Right lobe of liver (tissue), 6 donors: ENCODE data around the gene CUL1. TPM values are rescaled to one million over a fixed set of nuclear protein-coding genes. Genes with fewer than 3 reads are reported as not detected.

Experiments
- ATAC-seq, 4 donors: fragments of 200-7000 bp; cut with Tn5 transposase; one replicate each; pipeline ENCODE4 v1.9.1; 2020; ENCODE audit warnings: mild to moderate bottlenecking in 4 of 4, moderate library complexity in 4 of 4
- DNase-seq, 3 donors: peaks; one replicate each; pipeline ENCODE4 v3.0.0-alpha.2; 2020
- H3K27ac ChIP-seq, 3 donors: fragments of 200-600 bp; one replicate each; pipeline ENCODE4 v1.8.0; 2022
- H3K27me3 ChIP-seq, 2 donors: fragments of 200-600 bp; one replicate each; pipeline ENCODE4 v1.8.0; 2022
- H3K36me3 ChIP-seq, 4 donors: fragments of 200-600 bp; sonication (generic) in 1 of 4; one replicate each; pipeline versions ENCODE4 v1.5.1 to v1.8.0; 2017 to 2022; ENCODE audit warnings: control low read depth in 1 of 4
- H3K4me1 ChIP-seq, 4 donors: fragments of 200-600 bp; sonication (generic) in 1 of 4; one replicate each; pipeline versions ENCODE4 v1.5.1 to v1.8.0; 2017 to 2022; ENCODE audit warnings: control low read depth in 1 of 4
- H3K4me3 ChIP-seq, 3 donors: fragments of 200-600 bp; one replicate each; pipeline ENCODE4 v1.8.0; 2022
- H3K9me3 ChIP-seq, 4 donors: fragments of 200-600 bp; sonication (generic) in 1 of 4; one replicate each; pipeline versions ENCODE4 v1.5.1 to v1.8.0; 2017 to 2022; ENCODE audit warnings: control low read depth in 1 of 4
- CTCF ChIP-seq, 4 donors: fragments of 200-600 bp in 3 of 4; fragments of 450-650 bp in 1 of 4; IDR thresholded peaks; one replicate each; pipeline versions ENCODE4 v1.5.1 to v1.8.0; 2016 to 2022; ENCODE audit warnings: antibody characterized with exemption in 4 of 4, mild to moderate bottlenecking in 2 of 4
- POLR2A ChIP-seq: fragments of 450-650 bp; IDR thresholded peaks from one replicate; pipeline ENCODE4 v1.6.1; 2017; ENCODE audit warnings: antibody characterized with exemption, mild to moderate bottlenecking
- WGBS: methylation state at CpG from one replicate; pipeline ENCODE4 v1.1.6; 2018; ENCODE audit warnings: low coverage, low lambda C conversion rate; ENCODE audit not compliant: insufficient coverage; ENCODE audit errors: missing lambda C conversion rate; 5-methylcytosine and 5-hydroxymethylcytosine counted together
- intact Hi-C, 2 donors: fragments of 100-400 bp; cut with DNase I; formaldehyde crosslinking; loops; one replicate each; pipeline versions ENCODE4 v1.11.2 to v1.14.1; 2022
- total RNA-seq, 6 experiments: library from RNA; depleted of rRNA in 2 of 6; stranded (reverse); fragments of >200 nt in 2 of 6; fragmentation: NEBNext Ultra II Directional in 3 of 6; extraction: Animal tissue kit (Norgen Biotek cat#: 25700) in 3 of 6; gene quantifications; one replicate each; pipeline versions ENCODE4 v1.1.0 to v1.2.4, GENCODE V29; 2016 to 2023
- donor health status: DM: no; HTN: yes; CAD: no.
- donor health status: DM: no; HTN: no; CAD: no.
- donor health status: DM: no; HTN: no; CAD: no.
- donor health status: DM: no; HTN: yes; CAD: no.
- donor health status: DM: no; HTN: yes; CAD: no.

Gene CUL1
- total RNA-seq, 6 experiments from 2014 or later: 22.3 to 46.3 (median 30.8) TPM

- TF ChIP-seq CTCF (IDR thresholded peaks at IDR 0.05) (no peak), POLR2A (no peak)
- ATAC-seq (no peak), DNase-seq (no peak)
- Histone ChIP-seq H3K4me1 (peaks cover 0 to 26% (median 0%) of the 10 kb centered on the region in 4 donors), H3K4me3 (no peak overlapping the region), H3K27ac (no peak overlapping the region), H3K27me3 (no peaks in the 10 kb centered on the region), H3K36me3 (no peaks in the 10 kb centered on the region), H3K9me3 (no peaks in the 10 kb centered on the region)
- WGBS: 89% methylated on average over 3 of the region's 3 CpGs
- intact Hi-C loops: no loop called here
These were observed 22.7 kb downstream of the CUL1 start for GRCh38 chr7:148721390-148721789.

GRCh38 chr7:148722340-148723165 is 23.9 kb downstream of the CUL1 start:
- no peaks in the 10 kb centered on the region for H3K9me3 ChIP-seq
- no peak overlapping the region for H3K4me3 ChIP-seq
- intact Hi-C loops: no loop called here
- H3K4me1 ChIP-seq: peaks cover 0 to 26% (median 0%) of the 10 kb centered on the region in 4 donors
- no peak overlapping the region for H3K27ac ChIP-seq
- no peaks in the 10 kb centered on the region for H3K36me3 ChIP-seq
- H3K27me3 ChIP-seq: no peaks in the 10 kb centered on the region
- DNase-seq (no peak), ATAC-seq (peak in 3 of 4 donors; percentile 25 to 40 (median 37))
- 53% methylated on average over 5 of the region's 8 CpGs for WGBS
- TF ChIP-seq CTCF (IDR thresholded peaks at IDR 0.05): no peak
- no peak for TF ChIP-seq POLR2A

GRCh38 chr7:148723166-148723559 is 24.5 kb downstream of the CUL1 start:
- no peaks in the 10 kb centered on the region for H3K27me3 ChIP-seq
- no peak overlapping the region for H3K4me3 ChIP-seq
- H3K9me3 ChIP-seq: no peaks in the 10 kb centered on the region
- H3K27ac ChIP-seq: no peak overlapping the region
- ATAC-seq (peak in 3 of 4 donors; percentile 14 to 29 (median 24)), DNase-seq (no peak)
- intact Hi-C loops: no loop called here
- WGBS: 94% methylated on average over 2 of the region's 2 CpGs
- no peaks in the 10 kb centered on the region for H3K36me3 ChIP-seq
- peaks cover 0 to 26% (median 0%) of the 10 kb centered on the region in 4 donors for H3K4me1 ChIP-seq
- TF ChIP-seq CTCF (IDR thresholded peaks at IDR 0.05) (no peak), POLR2A (no peak)

GRCh38 chr7:148723846-148724245 is 25.1 kb downstream of the CUL1 start:
- intact Hi-C loops: no loop called here
- Histone ChIP-seq H3K27me3 (no peaks in the 10 kb centered on the region), H3K9me3 (no peaks in the 10 kb centered on the region), H3K4me1 (peaks cover 0 to 26% (median 0%) of the 10 kb centered on the region in 4 donors), H3K27ac (no peak overlapping the region), H3K36me3 (no peaks in the 10 kb centered on the region), H3K4me3 (no peak overlapping the region)
- no peak for ATAC-seq
- TF ChIP-seq CTCF (IDR thresholded peaks at IDR 0.05): no peak
- TF ChIP-seq POLR2A: no peak
- DNase-seq: no peak
- 57% methylated on average over 3 of the region's 3 CpGs for WGBS
